Measurements from ENCODE around the gene KCNQ1. TPM values are rescaled to one million over a fixed set of nuclear protein-coding genes. Genes with fewer than 3 reads are reported as not detected.

The KCNQ1 gene
- total RNA-seq, 1 experiment from 2014 or later: 2.5 TPM

- Mint-ChIP-seq H3K27me3 (ENCODE audit: low read depth) (peaks cover 53% of the 10 kb centered on the region), H3K9me3 (no peaks in the 10 kb centered on the region), H3K4me1 (no peaks in the 10 kb centered on the region), H3K27ac (no peak overlapping the region), H3K4me3 (no peak overlapping the region), H3K36me3 (no peaks in the 10 kb centered on the region)
- ChIA-PET POLR2A (no interaction called here), CTCF (interaction anchor here (1.5 kb wide), 1 partner anchor 44 kb away, joined by 5 read pairs; no protein-coding TSS in a partner anchor)
- DNase-seq (ENCODE audit: low spot score) (no peak), ATAC-seq (no peak)
- no peak for TF ChIP-seq NR2C2 (CRISPR knock-in tag; IDR thresholded peaks at IDR 0.05)
- no peak for TF ChIP-seq ATF6 (CRISPR knock-in tag; IDR thresholded peaks at IDR 0.05)
- TF ChIP-seq NFYB (CRISPR knock-in tag; conservative IDR thresholded peaks at IDR 0.05; ENCODE audit: low read depth): no peak
Observed at GRCh38 chr11:2737226-2737590, 292.4 kb downstream of the KCNQ1 start.

- ATAC-seq (no peak), DNase-seq (ENCODE audit: low spot score) (no peak)
- Mint-ChIP-seq H3K4me3 (no peak overlapping the region), H3K27me3 (ENCODE audit: low read depth) (peaks cover 57% of the 10 kb centered on the region), H3K4me1 (no peaks in the 10 kb centered on the region), H3K9me3 (no peaks in the 10 kb centered on the region), H3K36me3 (no peaks in the 10 kb centered on the region), H3K27ac (no peak overlapping the region)
- CTCF ChIA-PET: interaction anchor here (1.5 kb wide), 1 partner anchor 44 kb away, joined by 5 read pairs; no protein-coding TSS in a partner anchor
- POLR2A ChIA-PET: no interaction called here
- TF ChIP-seq ZNF671 (CRISPR knock-in tag; IDR thresholded peaks at IDR 0.05): no peak
- no peak for TF ChIP-seq ZNF532 (CRISPR knock-in tag; IDR thresholded peaks at IDR 0.05; ENCODE audit: borderline replicate concordance)
- TF ChIP-seq ZNF425 (CRISPR knock-in tag; conservative IDR thresholded peaks at IDR 0.05): no peak
- no peak for TF ChIP-seq USF2 (CRISPR knock-in tag; IDR thresholded peaks at IDR 0.05)
- no peak for TF ChIP-seq SP1 (CRISPR knock-in tag; conservative IDR thresholded peaks at IDR 0.05)
- no peak for TF ChIP-seq GTF2I (CRISPR knock-in tag; conservative IDR thresholded peaks at IDR 0.05)
- no peak for TF ChIP-seq PREB (CRISPR knock-in tag; IDR thresholded peaks at IDR 0.05; ENCODE audit: borderline replicate concordance)
- TF ChIP-seq ZNF232 (CRISPR knock-in tag; IDR thresholded peaks at IDR 0.05): no peak
- TF ChIP-seq NR2C2 (CRISPR knock-in tag; IDR thresholded peaks at IDR 0.05): no peak
- TF ChIP-seq ZNF138 (CRISPR knock-in tag; conservative IDR thresholded peaks at IDR 0.05): no peak
- TF ChIP-seq NFYB (CRISPR knock-in tag; conservative IDR thresholded peaks at IDR 0.05; ENCODE audit: low read depth): no peak
- no peak for TF ChIP-seq ZBTB21 (CRISPR knock-in tag; IDR thresholded peaks at IDR 0.05; ENCODE audit: borderline replicate concordance)
- no peak for TF ChIP-seq ARID4B (CRISPR knock-in tag; IDR thresholded peaks at IDR 0.05; ENCODE audit: borderline replicate concordance)
- TF ChIP-seq E2F4 (CRISPR knock-in tag; IDR thresholded peaks at IDR 0.05; ENCODE audit: borderline replicate concordance, low read depth): no peak
- TF ChIP-seq ZNF317 (CRISPR knock-in tag; IDR thresholded peaks at IDR 0.05; ENCODE audit: borderline replicate concordance, low read depth): no peak
- TF ChIP-seq CREB1 (CRISPR knock-in tag; IDR thresholded peaks at IDR 0.05): no peak
- no peak for TF ChIP-seq CBFB (CRISPR knock-in tag; IDR thresholded peaks at IDR 0.05; ENCODE audit: low read depth)
Observed at GRCh38 chr11:2737866-2738265, 293.1 kb downstream of the KCNQ1 start.

Measured in WTC11 (cell line).